ENCODE data around the gene B4GAT1.

Gene B4GAT1

GRCh38 chr11:66315921-66316811, 31.3 kb downstream of the B4GAT1 start:
- H3K4me2 ChIP-seq (ENCODE audit: low read length), result no peak overlapping the region
- H3K4me3 ChIP-seq (ENCODE audit: low read length), result no peak overlapping the region
- no peak for TF ChIP-seq CTCF (IDR thresholded peaks at IDR 0.05; ENCODE audit: low read depth, low read length)
- TF ChIP-seq EZH2phosphoT487 (IDR thresholded peaks at IDR 0.05; ENCODE audit: low read depth), result no peak
- H3K9ac ChIP-seq (ENCODE audit: low read length), result no peak overlapping the region
- H3K4me1 ChIP-seq (ENCODE audit: low read length), result peaks cover 21% of the 10 kb centered on the region
- H3K9me3 ChIP-seq (ENCODE audit: insufficient read depth, low read length), result no peaks in the 10 kb centered on the region
- H3K27me3 ChIP-seq (ENCODE audit: low read depth, low read length), result no peaks in the 10 kb centered on the region; the same call in 1 of the 2 replicates
- H2AFZ ChIP-seq (ENCODE audit: low read depth, low read length), result no peak overlapping the region
- no peaks in the 10 kb centered on the region for H3K79me2 ChIP-seq (ENCODE audit: low read length)
- no peaks in the 10 kb centered on the region for H3K36me3 ChIP-seq (replicated peaks; ENCODE audit: low read depth, low read length)
- H3K27ac ChIP-seq (ENCODE audit: low read length), result no peak overlapping the region
- H4K20me1 ChIP-seq (ENCODE audit: insufficient read depth, low read length), result no peaks in the 10 kb centered on the region

- H3K79me2 ChIP-seq (ENCODE audit: low read length), result no peaks in the 10 kb centered on the region
- H3K4me1 ChIP-seq (ENCODE audit: low read length), result peaks cover 21% of the 10 kb centered on the region
- no peaks in the 10 kb centered on the region for H3K9me3 ChIP-seq (ENCODE audit: insufficient read depth, low read length)
- no peak overlapping the region for H2AFZ ChIP-seq (ENCODE audit: low read depth, low read length)
- no peak overlapping the region for H3K4me2 ChIP-seq (ENCODE audit: low read length)
- no peak overlapping the region for H3K4me3 ChIP-seq (ENCODE audit: low read length)
- no peaks in the 10 kb centered on the region; the same call in 1 of the 2 replicates for H3K27me3 ChIP-seq (ENCODE audit: low read depth, low read length)
- H3K36me3 ChIP-seq (replicated peaks; ENCODE audit: low read depth, low read length), result no peaks in the 10 kb centered on the region
- no peak overlapping the region for H3K27ac ChIP-seq (ENCODE audit: low read length)
- H4K20me1 ChIP-seq (ENCODE audit: insufficient read depth, low read length), result no peaks in the 10 kb centered on the region
- TF ChIP-seq CTCF (IDR thresholded peaks at IDR 0.05; ENCODE audit: low read depth, low read length) (no peak), EZH2phosphoT487 (IDR thresholded peaks at IDR 0.05; ENCODE audit: low read depth) (no peak)
- no peak overlapping the region for H3K9ac ChIP-seq (ENCODE audit: low read length)
Observed at GRCh38 chr11:66315498-66315885, 31.9 kb downstream of the B4GAT1 start.

GRCh38 chr11:66314561-66315497, 32.6 kb downstream of the B4GAT1 start:
- no peak overlapping the region for H3K27ac ChIP-seq (ENCODE audit: low read length)

More at GRCh38 chr11:66314561-66315497, 32.6 kb downstream of the B4GAT1 start:
- H3K4me1 ChIP-seq (ENCODE audit: low read length), result peaks cover 21% of the 10 kb centered on the region
- H3K36me3 ChIP-seq (replicated peaks; ENCODE audit: low read depth, low read length), result no peaks in the 10 kb centered on the region
- no peak overlapping the region for H3K9ac ChIP-seq (ENCODE audit: low read length)
- no peak overlapping the region for H2AFZ ChIP-seq (ENCODE audit: low read depth, low read length)
- H3K79me2 ChIP-seq (ENCODE audit: low read length), result no peaks in the 10 kb centered on the region
- no peaks in the 10 kb centered on the region for H4K20me1 ChIP-seq (ENCODE audit: insufficient read depth, low read length)
- TF ChIP-seq EZH2phosphoT487 (IDR thresholded peaks at IDR 0.05; ENCODE audit: low read depth), result no peak
- TF ChIP-seq CTCF (IDR thresholded peaks at IDR 0.05; ENCODE audit: low read depth, low read length), result no peak
- H3K4me3 ChIP-seq (ENCODE audit: low read length), result no peak overlapping the region
- H3K27me3 ChIP-seq (ENCODE audit: low read depth, low read length), result no peaks in the 10 kb centered on the region; the same call in 1 of the 2 replicates
- H3K9me3 ChIP-seq (ENCODE audit: insufficient read depth, low read length), result no peaks in the 10 kb centered on the region
- no peak overlapping the region for H3K4me2 ChIP-seq (ENCODE audit: low read length)

Data from OCI-LY3 (cell line).